ENCODE measurements around the gene C6orf47. TPM values are rescaled to one million over a fixed set of nuclear protein-coding genes. Genes with fewer than 3 reads are reported as not detected.
A peak's percentile ranks its signal among the peaks of the same experiment; 100 is the strongest.

C6orf47 gene
- total and polyA plus RNA-seq, 10 of the 15 experiments (the other 5 are each of a cell fraction or from before 2014, with no cell fraction given): 0.16 to 20.4 (median 17.3) TPM; not detected in 1

GRCh38 chr6:31681135-31681671 lies 20.6 kb upstream of the C6orf47 start (continued):
- TF ChIP-seq IKZF1 (conservative IDR thresholded peaks at IDR 0.05) (peak; percentile 89), IKZF2 (IDR thresholded peaks at IDR 0.05) (peak; percentile 49 to 62), RELB (IDR thresholded peaks at IDR 0.05; ENCODE audit: low read depth) (peak; percentile 64), ZNF217 (IDR thresholded peaks at IDR 0.05) (no peak), ZNF24 (IDR thresholded peaks at IDR 0.05) (0 out of 2 replicates have a peak, but pooled peaks have one; percentile 8), GATAD2B (conservative IDR thresholded peaks at IDR 0.05; ENCODE audit: low read depth) (0 out of 2 replicates have a peak, but pooled peaks have one; percentile 37), CHD1 (IDR thresholded peaks at IDR 0.05; ENCODE audit: low read depth, low read length) (no peak), MEF2B (IDR thresholded peaks at IDR 0.05; ENCODE audit: partially characterized antibody, poor library complexity, severe bottlenecking) (peak; percentile 63), ZNF687 (IDR thresholded peaks at IDR 0.05) (0 out of 2 replicates have a peak, but pooled peaks have one; percentile 49), CUX1 (IDR thresholded peaks at IDR 0.05; ENCODE audit: insufficient replicate concordance, low read depth, low read length) (no peak), YBX1 (IDR thresholded peaks at IDR 0.05) (no peak), DPF2 (IDR thresholded peaks at IDR 0.05) (0 out of 2 replicates have a peak, but pooled peaks have one; percentile 36), E2F4 (IDR thresholded peaks at IDR 0.05; ENCODE audit: low read depth, low read length) (no peak), EED (IDR thresholded peaks at IDR 0.05; ENCODE audit: low read depth) (peak; percentile 43; the same call in 1 of the 2 replicates), TAF1 (IDR thresholded peaks at IDR 0.05; ENCODE audit: borderline replicate concordance, low read depth, low read length) (0 out of 2 replicates have a peak, but pooled peaks have one; percentile 6), POLR2AphosphoS2 (IDR thresholded peaks at IDR 0.05; ENCODE audit: low read depth, low read length) (no peak)
